Measurements from ENCODE around the gene DNMT3L.
"Not testable (repeated sequence)": the region's sequence is repeated elsewhere in the genome, so short reads cannot be mapped to it uniquely, and the experiment has no call there.

The DNMT3L gene

GRCh38 chr21:44199448-44199847 lies 62.2 kb downstream of the DNMT3L start:
- in situ Hi-C loops (cut with MboI; ENCODE audit: low sequenced_read_pairs), result no loop called here

- in situ Hi-C loops (cut with MboI; ENCODE audit: low sequenced_read_pairs), result not testable (repeated sequence)
Measured at GRCh38 chr21:44197156-44197516, 64.6 kb downstream of the DNMT3L start.

Data from HL-60/S4 treated with retinoic acid at 250 ng/mL for 4 days and 3 days (cell line).